HepG2 (cell line): Measurements from ENCODE around the gene SPAG9. TPM values are rescaled to one million over a fixed set of nuclear protein-coding genes. Genes with fewer than 3 reads are reported as not detected.

Experiments used
- ATAC-seq: fragments of 200-7000 bp; cut with Tn5 transposase; 3 replicates; pipeline ENCODE4 v1.9.1; 2020; ENCODE audit warnings: mild to moderate bottlenecking, moderate library complexity
- BruUV-seq: library from RNA; stranded (reverse); fragments of 400-500 nt; replicated peaks from 2 replicates; lab custom pipeline; 2021; lab: Mats Ljungman, UMichigan
- CTCF ChIA-PET: fragments of 300-600 bp; formaldehyde crosslinking; extraction: SDS; loops from one replicate; lab custom pipeline; 2021; ENCODE audit warnings: low total read pairs, inconsistent platforms, low intra/inter-chr PET ratio; lab: Yijun Ruan, JAX
- POLR2A ChIA-PET: fragments of 350-600 bp; sonication (Branson Sonifier 250); formaldehyde crosslinking; loops from one replicate; lab custom pipeline; 2020; ENCODE audit warnings: antibody characterized with exemption, inconsistent platforms; lab: Yijun Ruan, JAX
- DNase-seq: peaks from one replicate; pipeline ENCODE4 v3.0.0-alpha.2; 2015; ENCODE audit warnings: low spot score
- FAIRE-seq: peaks from 3 replicates; lab custom pipeline; 2011; peaks lifted over from hg19 to GRCh38; lab: Jason Lieb, UNC
- H2AFZ ChIP-seq: one replicate; pipeline ENCODE4 v1.6.1; 2011; ENCODE audit warnings: low read length, inconsistent platforms
- H3K27ac ChIP-seq: fragments of 300-600 bp; 3 replicates; pipeline ENCODE4 v1.8.0; 2011; ENCODE audit warnings: mixed run types, mild to moderate bottlenecking, mixed read lengths, low read length, inconsistent platforms; ENCODE audit not compliant: insufficient read depth; ENCODE audit errors: extremely low read length
- H3K27me3 ChIP-seq, 2 experiments: fragments of 200-600 bp in 1 of 2; 2 replicates in 1 of 2; 3 replicates in 1 of 2; pipeline versions ENCODE4 v1.6.0 to v1.8.0; 2011; ENCODE audit warnings: low read length in 2 of 2, mild to moderate bottlenecking in 2 of 2, moderate library complexity in 2 of 2, inconsistent platforms in 1 of 2; ENCODE audit not compliant: insufficient read depth in 2 of 2, control insufficient read depth in 1 of 2
- H3K36me3 ChIP-seq, 2 experiments: fragments of 200-600 bp in 1 of 2; replicated peaks in 1 of 2; 2 replicates in 1 of 2; 3 replicates in 1 of 2; pipeline versions ENCODE4 v1.5.1 to v1.8.0; 2011; ENCODE audit warnings: low read length in 2 of 2, inconsistent platforms in 1 of 2; ENCODE audit not compliant: insufficient read depth in 2 of 2, control insufficient read depth in 1 of 2
- H3K4me1 ChIP-seq: 2 replicates; pipeline ENCODE4 v1.5.1; 2012; ENCODE audit warnings: low read length, inconsistent platforms; ENCODE audit not compliant: insufficient read depth
- H3K4me2 ChIP-seq: 2 replicates; pipeline ENCODE4 v1.6.0; 2011; ENCODE audit warnings: low read depth, low read length, inconsistent platforms
- H3K4me3 ChIP-seq, 3 experiments: fragments of 200-600 bp in 1 of 3; sonication (generic), shearing (Covaris generic) in 1 of 3; replicated peaks in 1 of 3; 2 replicates each; pipeline ENCODE4 v1.5.1; 2011 to 2016; ENCODE audit warnings: low read length in 3 of 3, inconsistent platforms in 2 of 3, low read depth in 2 of 3, mild to moderate bottlenecking in 2 of 3, control low read depth in 1 of 3, mixed read lengths in 1 of 3; ENCODE audit not compliant: insufficient read depth in 1 of 3
- H3K79me2 ChIP-seq: one replicate; pipeline ENCODE4 v1.6.1; 2011; ENCODE audit warnings: low read length, inconsistent platforms; ENCODE audit not compliant: insufficient read depth
- H3K9ac ChIP-seq: 2 replicates; pipeline ENCODE4 v1.6.0; 2011; ENCODE audit warnings: mild to moderate bottlenecking, low read depth, low read length, inconsistent platforms; ENCODE audit not compliant: insufficient read depth
- H3K9me3 ChIP-seq: 2 replicates; pipeline ENCODE4 v1.5.1; 2012; ENCODE audit warnings: mild to moderate bottlenecking, low read length
- H4K20me1 ChIP-seq: 2 replicates; pipeline ENCODE4 v1.6.0; 2011; ENCODE audit warnings: inconsistent platforms, mild to moderate bottlenecking, low read length, moderate library complexity; ENCODE audit not compliant: insufficient read depth
- ATF5 ChIP-seq: sonication (generic); formaldehyde crosslinking; IDR thresholded peaks from 2 replicates; pipeline ENCODE4 v1.4.0; 2020; ENCODE audit warnings: mild to moderate bottlenecking, low read depth, missing genetic modification reagents
- BHLHE40 ChIP-seq: IDR thresholded peaks from 2 replicates; pipeline ENCODE4 v1.6.1; 2011; ENCODE audit warnings: low read length, improper control_type of control experiment
- DBP ChIP-seq: sonication (generic); formaldehyde crosslinking; IDR thresholded peaks from 2 replicates; pipeline ENCODE4 v1.4.0; 2020; ENCODE audit warnings: missing genetic modification reagents; ENCODE audit errors: not compliant biosample characterization
- FOXA1 ChIP-seq, 2 experiments: fragments of 450-650 bp in 1 of 2; sonication (generic) in 1 of 2; formaldehyde crosslinking in 1 of 2; IDR thresholded peaks; 2 replicates each; pipeline versions ENCODE4 v1.4.0 to v1.6.1; 2016 to 2020; ENCODE audit warnings: missing genetic modification reagents in 1 of 2
- FOXK1 ChIP-seq: sonication (generic); formaldehyde crosslinking; IDR thresholded peaks from 2 replicates; pipeline ENCODE4 v1.4.0; 2020; ENCODE audit warnings: low read depth, missing genetic modification reagents, borderline replicate concordance
- HNRNPL ChIP-seq: fragments of 200-400 bp; formaldehyde crosslinking; IDR thresholded peaks from 2 replicates; pipeline ENCODE4 v1.6.1; 2017; ENCODE audit warnings: mild to moderate bottlenecking, low read depth, low read length
- IRF9 ChIP-seq: sonication (generic); formaldehyde crosslinking; IDR thresholded peaks from 2 replicates; pipeline ENCODE4 v1.8.0; 2022; ENCODE audit warnings: missing genetic modification reagents, mild to moderate bottlenecking, borderline replicate concordance
- NR2F1 ChIP-seq, 2 experiments: fragments of 450-650 bp in 1 of 2; formaldehyde crosslinking in 1 of 2; IDR thresholded peaks; 2 replicates each; pipeline versions ENCODE4 v1.5.0 to v1.6.1; 2016 to 2020; ENCODE audit warnings: mild to moderate bottlenecking in 1 of 2, missing compliant biosample characterization in 1 of 2, missing genetic modification reagents in 1 of 2, moderate library complexity in 1 of 2
- NR2F6 ChIP-seq, 2 experiments: IDR thresholded peaks; 2 replicates each; pipeline ENCODE4 v1.6.1; 2016; ENCODE audit warnings: antibody characterized with exemption in 1 of 2, mild to moderate bottlenecking in 1 of 2
- PTBP1 ChIP-seq: fragments of 200-400 bp; formaldehyde crosslinking; IDR thresholded peaks from 2 replicates; pipeline ENCODE4 v1.6.1; 2018; ENCODE audit warnings: low read length, low read depth; ENCODE audit not compliant: poor library complexity, severe bottlenecking
- SOX13 ChIP-seq, 3 experiments: fragments of 450-650 bp in 1 of 3; sonication (generic) in 1 of 3; formaldehyde crosslinking in 1 of 3; IDR thresholded peaks in 2 of 3; conservative IDR thresholded peaks in 1 of 3; 2 replicates each; pipeline versions ENCODE4 v1.5.0 to v1.6.1; 2016 to 2020; ENCODE audit warnings: antibody characterized with exemption in 1 of 3, mild to moderate bottlenecking in 1 of 3, missing compliant biosample characterization in 1 of 3, missing genetic modification reagents in 1 of 3, moderate library complexity in 1 of 3
- TERF1 ChIP-seq: sonication (generic); formaldehyde crosslinking; IDR thresholded peaks from 2 replicates; pipeline ENCODE4 v1.8.0; 2022; ENCODE audit warnings: mild to moderate bottlenecking, missing genetic modification reagents, moderate library complexity
- ZBTB20 ChIP-seq: sonication (generic); formaldehyde crosslinking; IDR thresholded peaks from 2 replicates; pipeline ENCODE4 v1.8.1; 2023; ENCODE audit warnings: missing genetic modification reagents, low read depth, mild to moderate bottlenecking, borderline replicate concordance
- ZFP1 ChIP-seq: IDR thresholded peaks from 2 replicates; pipeline ENCODE4 v1.6.1; 2016
- ZMYM2 ChIP-seq: sonication (generic); formaldehyde crosslinking; IDR thresholded peaks from 2 replicates; pipeline ENCODE4 v1.8.0; 2022; ENCODE audit warnings: mild to moderate bottlenecking, missing genetic modification reagents
- ZNF256 ChIP-seq: sonication (generic); formaldehyde crosslinking; conservative IDR thresholded peaks from 2 replicates; pipeline ENCODE4 v1.4.0; 2020; ENCODE audit warnings: missing genetic modification reagents
- ZNF550 ChIP-seq: sonication (generic); formaldehyde crosslinking; IDR thresholded peaks from 2 replicates; pipeline ENCODE4 v1.4.0; 2020; ENCODE audit warnings: mild to moderate bottlenecking, missing genetic modification reagents, borderline replicate concordance
- ZNF605 ChIP-seq: sonication (generic); formaldehyde crosslinking; IDR thresholded peaks from 2 replicates; pipeline ENCODE4 v1.8.0; 2022; ENCODE audit warnings: mild to moderate bottlenecking, missing genetic modification reagents
- WGBS: methylation state at CpG from one replicate; pipeline ENCODE4 v1.1.6; 2017; ENCODE audit warnings: low lambda C conversion rate; 5-methylcytosine and 5-hydroxymethylcytosine counted together
- in situ Hi-C: cut with HindIII; loops from 2 replicates; pipeline ENCODE4 v1.10.0; 2017; ENCODE audit warnings: low pct_unique_long_range_greater_than_20kb; ENCODE audit not compliant: extremely low pct_ligation_motif_present
- intact Hi-C: fragments of 100-400 bp; cut with micrococcal nuclease; formaldehyde crosslinking; loops from one replicate; pipeline ENCODE4 v1.10.0; 2022; ENCODE audit not compliant: unreplicated experiment
- polyA plus RNA-seq, 8 experiments: library from polyadenylated mRNA; depleted of rRNA in 3 of 8; stranded (reverse) in 7 of 8; unstranded in 1 of 8; fragments of >200 nt; fragmentation: Illumina TruSeq in 4 of 8; extraction: Trizol in 4 of 8; gene quantifications; 2 replicates each; pipeline versions ENCODE4 v1.2.1 to v1.2.3, GENCODE V29; 2011 to 2016; ENCODE audit warnings: low read depth in 4 of 8, missing spikeins in 1 of 8, mixed read lengths in 1 of 8; ENCODE audit not compliant: insufficient read depth in 1 of 8
- total RNA-seq, 5 experiments: library from RNA; depleted of rRNA; stranded (reverse); fragments of >200 nt; fragmentation: Illumina TruSeq; extraction: Trizol; gene quantifications; 2 replicates each; pipeline ENCODE4 v1.2.3, GENCODE V29; 2016; ENCODE audit warnings: low read depth in 1 of 5

Gene SPAG9
- total and polyA plus RNA-seq, 2 of the 13 experiments (the other 11 are each of a cell fraction or from before 2014, with no cell fraction given): 43.2 to 78.6 TPM

GRCh38 chr17:51118330-51119195 is 2.1 kb downstream of the SPAG9 start:
- Histone ChIP-seq H3K36me3 (peaks cover 0 to 3% of the 10 kb centered on the region in 2 experiments; a peak in 1 of 5 replicates), H4K20me1 (peaks cover 31% of the 10 kb centered on the region), H3K4me2 (peak overlapping the region; percentile 94), H3K27ac (peak overlapping the region; percentile 10), H3K9me3 (no peaks in the 10 kb centered on the region), H3K79me2 (peaks cover 62% of the 10 kb centered on the region), H3K4me1 (peaks cover 60% of the 10 kb centered on the region), H2AFZ (no peak overlapping the region), H3K27me3 (peaks cover 0 to 3% of the 10 kb centered on the region in 2 experiments; a peak in 1 of 5 replicates), H3K4me3 (peak overlapping the region; percentile 69 to 100 (median 97)), H3K9ac (peak overlapping the region; percentile 94; the same call in 1 of the 2 replicates)
- in situ Hi-C loops: no loop called here
- intact Hi-C loops: no loop called here
- CTCF ChIA-PET: interaction anchor here (3.3 kb wide), 1 partner anchor 35 kb away, joined by 14 read pairs; the partner anchor contains the start of gene NME1
- FAIRE-seq (peak; percentile 62), ATAC-seq (no peak), DNase-seq (peak; percentile 77)
- POLR2A ChIA-PET: no interaction called here
- BruUV-seq: no TSS peak
- WGBS: 46% methylated on average over 14 of the region's 14 CpGs
- TF ChIP-seq TERF1 (CRISPR knock-in tag): no peak
- TF ChIP-seq PTBP1: no peak
- TF ChIP-seq ZNF256 (CRISPR knock-in tag): no peak
- TF ChIP-seq ZFP1 (CRISPR knock-in tag): no peak
- TF ChIP-seq SOX13 (IDR thresholded peaks at IDR 0.05): no peak
- TF ChIP-seq SOX13 (CRISPR knock-in tag; conservative IDR thresholded peaks at IDR 0.05 in 1 of 2, IDR thresholded peaks at IDR 0.05 in 1 of 2): peak in 1 of 2 experiments; percentile 50; a peak in 1 of 4 replicates
- TF ChIP-seq ZBTB20 (CRISPR knock-in tag): peak; percentile 44; the same call in 1 of the 2 replicates
- TF ChIP-seq BHLHE40: peak; percentile 91
- peak; percentile 65; the same call in 1 of the 2 replicates for TF ChIP-seq ZNF605 (CRISPR knock-in tag)
- TF ChIP-seq ATF5: no peak
- no peak for TF ChIP-seq IRF9 (CRISPR knock-in tag)
- TF ChIP-seq ZMYM2 (CRISPR knock-in tag): 0 out of 2 replicates have a peak, but pooled peaks have one; percentile 36
- peak; percentile 24 to 48; a peak in 1 of 4 replicates for TF ChIP-seq NR2F1 (CRISPR knock-in tag; IDR thresholded peaks at IDR 0.05)
- peak; percentile 44 for TF ChIP-seq DBP
- TF ChIP-seq ZNF550 (CRISPR knock-in tag): no peak
- no peak for TF ChIP-seq FOXA1 (IDR thresholded peaks at IDR 0.05)
- TF ChIP-seq FOXA1 (CRISPR knock-in tag; IDR thresholded peaks at IDR 0.05): peak; percentile 70
- TF ChIP-seq FOXK1 (CRISPR knock-in tag): peak; percentile 44; the same call in 1 of the 2 replicates
- peak; percentile 79 for TF ChIP-seq NR2F6 (IDR thresholded peaks at IDR 0.05)
- peak; percentile 52; the same call in 1 of the 2 replicates for TF ChIP-seq NR2F6 (CRISPR knock-in tag; IDR thresholded peaks at IDR 0.05)
- TF ChIP-seq HNRNPL: no peak
